OCI-LY3 (cell line): ENCODE results near the gene TEX14.

ENCODE experiments used
- EZH2phosphoT487 ChIP-seq: fragments of 200-600 bp; shearing (Covaris generic); IDR thresholded peaks from 2 replicates; pipeline ENCODE4 v1.6.1; 2018; ENCODE audit warnings: antibody characterized with exemption, mixed run types, low read depth
- TF ChIP-seq, protein P1 (sequence below): fragments of 200-600, 300-600 bp; sonication (generic); IDR thresholded peaks from 2 replicates; pipeline ENCODE4 v1.5.1; 2014; ENCODE audit warnings: antibody characterized with exemption, low read length, low read depth

DNA sequence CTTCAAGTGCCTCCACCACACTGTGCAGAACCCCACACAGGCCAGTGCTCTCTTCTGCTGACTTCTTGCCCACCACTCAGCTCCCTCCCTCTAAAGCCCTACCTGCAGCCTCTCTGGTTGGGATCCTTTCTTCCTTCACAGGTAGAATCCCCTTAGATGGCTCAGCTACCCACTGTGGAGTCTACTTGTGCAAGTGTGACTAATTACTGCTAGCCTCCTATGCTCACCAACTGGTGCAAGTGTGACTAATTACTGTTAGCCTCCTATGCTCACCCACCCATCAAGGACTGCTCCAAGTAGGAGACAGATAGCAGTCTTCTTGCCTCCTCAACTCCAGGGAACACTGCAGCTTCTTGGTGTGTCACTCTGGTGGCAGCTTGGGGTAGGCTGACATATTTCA is 43.6 kb downstream of the TEX14 start:
- TF ChIP-seq, protein P1, sequence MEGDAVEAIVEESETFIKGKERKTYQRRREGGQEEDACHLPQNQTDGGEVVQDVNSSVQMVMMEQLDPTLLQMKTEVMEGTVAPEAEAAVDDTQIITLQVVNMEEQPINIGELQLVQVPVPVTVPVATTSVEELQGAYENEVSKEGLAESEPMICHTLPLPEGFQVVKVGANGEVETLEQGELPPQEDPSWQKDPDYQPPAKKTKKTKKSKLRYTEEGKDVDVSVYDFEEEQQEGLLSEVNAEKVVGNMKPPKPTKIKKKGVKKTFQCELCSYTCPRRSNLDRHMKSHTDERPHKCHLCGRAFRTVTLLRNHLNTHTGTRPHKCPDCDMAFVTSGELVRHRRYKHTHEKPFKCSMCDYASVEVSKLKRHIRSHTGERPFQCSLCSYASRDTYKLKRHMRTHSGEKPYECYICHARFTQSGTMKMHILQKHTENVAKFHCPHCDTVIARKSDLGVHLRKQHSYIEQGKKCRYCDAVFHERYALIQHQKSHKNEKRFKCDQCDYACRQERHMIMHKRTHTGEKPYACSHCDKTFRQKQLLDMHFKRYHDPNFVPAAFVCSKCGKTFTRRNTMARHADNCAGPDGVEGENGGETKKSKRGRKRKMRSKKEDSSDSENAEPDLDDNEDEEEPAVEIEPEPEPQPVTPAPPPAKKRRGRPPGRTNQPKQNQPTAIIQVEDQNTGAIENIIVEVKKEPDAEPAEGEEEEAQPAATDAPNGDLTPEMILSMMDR = no peak
- no peak for TF ChIP-seq EZH2phosphoT487
